Measurements from ENCODE around the gene OR4C11. TPM values are rescaled to one million over a fixed set of nuclear protein-coding genes. Genes with fewer than 3 reads are reported as not detected.

OR4C11 gene
- total RNA-seq, 1 experiment from 2014 or later = not detected

- peaks cover 26% of the 10 kb centered on the region for H3K27me3 Mint-ChIP-seq (ENCODE audit: low read depth)
- no peaks in the 10 kb centered on the region for H3K4me1 Mint-ChIP-seq
- no peak for ATAC-seq
- H3K4me3 Mint-ChIP-seq = no peak overlapping the region
- H3K9me3 Mint-ChIP-seq = peaks cover 86% of the 10 kb centered on the region
- no peak for TF ChIP-seq ZNF532 (CRISPR knock-in tag; IDR thresholded peaks at IDR 0.05; ENCODE audit: borderline replicate concordance)
- TF ChIP-seq SMAD4 (CRISPR knock-in tag; IDR thresholded peaks at IDR 0.05) = no peak
- TF ChIP-seq NFYB (CRISPR knock-in tag; conservative IDR thresholded peaks at IDR 0.05; ENCODE audit: low read depth) = no peak
- TF ChIP-seq ZNF138 (CRISPR knock-in tag; conservative IDR thresholded peaks at IDR 0.05) = no peak
- no peak for TF ChIP-seq JAZF1 (CRISPR knock-in tag; IDR thresholded peaks at IDR 0.05)
- TF ChIP-seq ZNF416 (CRISPR knock-in tag; IDR thresholded peaks at IDR 0.05) = no peak
- TF ChIP-seq IRF2 (CRISPR knock-in tag; IDR thresholded peaks at IDR 0.05; ENCODE audit: borderline replicate concordance, low read depth) = no peak
- no peak for TF ChIP-seq CTCF (IDR thresholded peaks at IDR 0.05)
- TF ChIP-seq JUN (CRISPR knock-in tag; IDR thresholded peaks at IDR 0.05) = no peak
- TF ChIP-seq TEAD4 (CRISPR knock-in tag; IDR thresholded peaks at IDR 0.05) = no peak
- TF ChIP-seq MAX (CRISPR knock-in tag; IDR thresholded peaks at IDR 0.05) = no peak
- TF ChIP-seq TEAD1 (CRISPR knock-in tag; IDR thresholded peaks at IDR 0.05) = no peak
- no peak for TF ChIP-seq E2F4 (CRISPR knock-in tag; IDR thresholded peaks at IDR 0.05; ENCODE audit: borderline replicate concordance, low read depth)
- TF ChIP-seq CBFB (CRISPR knock-in tag; IDR thresholded peaks at IDR 0.05; ENCODE audit: low read depth) = no peak
- TF ChIP-seq ATF3 (CRISPR knock-in tag; conservative IDR thresholded peaks at IDR 0.05) = no peak
- no peak for TF ChIP-seq NFATC4 (CRISPR knock-in tag; IDR thresholded peaks at IDR 0.05)
- TF ChIP-seq ZNF219 (CRISPR knock-in tag; IDR thresholded peaks at IDR 0.05; ENCODE audit: borderline replicate concordance) = no peak
- no peak for TF ChIP-seq ERG (CRISPR knock-in tag; IDR thresholded peaks at IDR 0.05)
- no peak for DNase-seq (ENCODE audit: low spot score)
- POLR2A ChIA-PET = no interaction called here
- CTCF ChIA-PET = no interaction called here
- H3K27ac Mint-ChIP-seq = no peak overlapping the region
- peaks cover 81% of the 10 kb centered on the region for H3K36me3 Mint-ChIP-seq
These were observed 17.1 kb upstream of the OR4C11 start for GRCh38 chr11:55624531-55624930.

- POLR2A ChIA-PET = no interaction called here
- Mint-ChIP-seq H3K9me3 (peaks cover 79% of the 10 kb centered on the region), H3K27me3 (ENCODE audit: low read depth) (peaks cover 7% of the 10 kb centered on the region)
These were observed 34.9 kb downstream of the OR4C11 start for GRCh38 chr11:55572548-55572947.

More at GRCh38 chr11:55572548-55572947, 34.9 kb downstream of the OR4C11 start:
- peaks cover 61% of the 10 kb centered on the region for H3K36me3 Mint-ChIP-seq
- no peak for ATAC-seq
- H3K4me1 Mint-ChIP-seq = no peaks in the 10 kb centered on the region
- no peak overlapping the region for H3K4me3 Mint-ChIP-seq
- no peak for DNase-seq (ENCODE audit: low spot score)
- no peak overlapping the region for H3K27ac Mint-ChIP-seq
- TF ChIP-seq ZNF317 (CRISPR knock-in tag; IDR thresholded peaks at IDR 0.05; ENCODE audit: borderline replicate concordance, low read depth) (no peak), ERG (CRISPR knock-in tag; IDR thresholded peaks at IDR 0.05) (no peak), ZNF423 (CRISPR knock-in tag; IDR thresholded peaks at IDR 0.05) (no peak), AFF4 (CRISPR knock-in tag; IDR thresholded peaks at IDR 0.05; ENCODE audit: borderline replicate concordance) (no peak)
- CTCF ChIA-PET = no interaction called here
